ENCODE data around the gene KCNC3. TPM values are rescaled to one million over a fixed set of nuclear protein-coding genes. Genes with fewer than 3 reads are reported as not detected.

Gene KCNC3
- total and polyA plus RNA-seq, 2 of the 13 experiments (the other 11 are each of a cell fraction or from before 2014, with no cell fraction given) = 0.29 to 1.7 TPM

GRCh38 chr19:50376166-50377050, 47.2 kb upstream of the KCNC3 start, which contains the start of gene NR1H2 (continued):
- TF ChIP-seq TFAP4 (IDR thresholded peaks at IDR 0.05; ENCODE audit: borderline replicate concordance, low read depth) (0 out of 2 replicates have a peak, but pooled peaks have one; percentile 36), EED (CRISPR knock-in tag; IDR thresholded peaks at IDR 0.05) (no peak), SP140L (CRISPR knock-in tag; IDR thresholded peaks at IDR 0.05; ENCODE audit: borderline replicate concordance) (peak; percentile 90; the same call in 1 of the 2 replicates), ZNF501 (CRISPR knock-in tag; IDR thresholded peaks at IDR 0.05) (peak; percentile 95), ZNF34 (CRISPR knock-in tag; IDR thresholded peaks at IDR 0.05; ENCODE audit: borderline replicate concordance) (no peak), ZSCAN22 (CRISPR knock-in tag; IDR thresholded peaks at IDR 0.05) (peak; percentile 54; the same call in 1 of the 2 replicates), PRDM15 (CRISPR knock-in tag; IDR thresholded peaks at IDR 0.05) (0 out of 2 replicates have a peak, but pooled peaks have one; percentile 22), ZSCAN21 (CRISPR knock-in tag; IDR thresholded peaks at IDR 0.05; ENCODE audit: borderline replicate concordance) (peak; percentile 17; the same call in 1 of the 2 replicates), HCFC1 (IDR thresholded peaks at IDR 0.05; ENCODE audit: low read depth, low read length) (peak; percentile 85), ERF (CRISPR knock-in tag; IDR thresholded peaks at IDR 0.05) (peak; percentile 94), MXI1 (IDR thresholded peaks at IDR 0.05; ENCODE audit: borderline replicate concordance, low read depth, low read length) (0 out of 3 replicates have a peak, but pooled peaks have one; percentile 47), ZNF607 (CRISPR knock-in tag; IDR thresholded peaks at IDR 0.05; ENCODE audit: borderline replicate concordance) (peak; percentile 82; the same call in 1 of the 2 replicates), ZNF263 (CRISPR knock-in tag; IDR thresholded peaks at IDR 0.05) (no peak), ZBTB33 (CRISPR knock-in tag; IDR thresholded peaks at IDR 0.05) (peak; percentile 43; the same call in 1 of the 2 replicates), CBX5 (CRISPR knock-in tag; IDR thresholded peaks at IDR 0.05; ENCODE audit: borderline replicate concordance) (no peak; the same call in 1 of the 2 replicates), SIX4 (CRISPR knock-in tag; IDR thresholded peaks at IDR 0.05) (peak; percentile 71; the same call in 1 of the 2 replicates), UBTF (CRISPR knock-in tag; IDR thresholded peaks at IDR 0.05) (no peak), ZNF883 (CRISPR knock-in tag; IDR thresholded peaks at IDR 0.05; ENCODE audit: not compliant biosample characterization) (peak; percentile 52)

Data from HepG2 (cell line).